Measurements from ENCODE around the gene PROK2.
A peak's percentile ranks its signal among the peaks of the same experiment; 100 is the strongest.

PROK2 gene, protein sequence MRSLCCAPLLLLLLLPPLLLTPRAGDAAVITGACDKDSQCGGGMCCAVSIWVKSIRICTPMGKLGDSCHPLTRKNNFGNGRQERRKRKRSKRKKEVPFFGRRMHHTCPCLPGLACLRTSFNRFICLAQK

DNA sequence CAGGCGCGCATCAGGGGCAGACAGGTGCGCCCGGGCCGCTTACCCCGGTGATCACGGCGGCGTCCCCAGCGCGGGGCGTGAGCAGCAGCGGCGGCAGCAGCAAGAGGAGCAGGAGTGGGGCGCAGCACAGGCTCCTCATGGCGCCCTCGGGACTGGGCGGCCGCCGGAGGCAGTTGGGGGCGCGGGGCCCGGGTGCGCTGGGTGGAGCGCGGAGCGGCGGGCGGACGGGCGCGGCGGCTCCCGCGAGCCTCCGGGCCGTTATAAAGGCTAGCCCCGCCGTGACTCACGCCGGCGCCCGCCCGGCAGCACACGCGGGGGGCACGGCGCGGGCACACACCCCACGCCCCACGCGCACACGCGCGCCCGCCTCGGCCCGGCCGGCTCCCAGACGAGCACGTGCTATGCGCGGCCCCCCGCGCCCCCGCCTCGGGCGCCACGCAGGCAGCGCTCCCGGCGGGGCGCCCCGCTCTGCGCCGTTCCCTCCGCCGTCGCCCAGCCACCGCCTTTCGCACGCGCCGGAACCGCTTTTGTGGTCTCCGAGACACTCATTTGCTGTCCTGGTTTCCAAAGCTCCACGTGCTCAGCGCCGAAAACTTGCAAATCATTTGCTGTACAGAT is at the start of gene PROK2:
TSS of gene PROK2 (minus strand) at position 235 of the 618 bp plus-strand sequence. CDS start at position 139, 96 bp downstream.
- peak; percentile 45 for DNase-seq

DNA sequence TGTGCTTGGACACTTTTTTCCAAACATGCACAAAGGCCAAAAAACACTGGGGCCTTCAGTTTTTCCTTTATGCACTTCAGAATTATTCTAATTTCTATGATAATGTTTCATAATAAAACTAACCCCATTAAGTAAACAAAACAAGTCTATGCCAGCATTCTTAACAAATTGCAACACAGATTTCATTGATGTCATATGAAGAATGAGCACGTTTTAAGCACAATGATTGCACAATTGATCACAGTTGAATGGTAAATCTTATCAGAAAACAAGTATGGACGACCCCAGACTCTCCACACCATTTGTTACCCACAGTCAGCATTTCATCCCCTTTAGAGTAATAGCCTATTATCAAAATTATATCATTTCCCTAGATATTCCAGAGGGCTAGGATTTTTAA is 46.7 kb upstream of the PROK2 start:
- no peak for DNase-seq

DNA sequence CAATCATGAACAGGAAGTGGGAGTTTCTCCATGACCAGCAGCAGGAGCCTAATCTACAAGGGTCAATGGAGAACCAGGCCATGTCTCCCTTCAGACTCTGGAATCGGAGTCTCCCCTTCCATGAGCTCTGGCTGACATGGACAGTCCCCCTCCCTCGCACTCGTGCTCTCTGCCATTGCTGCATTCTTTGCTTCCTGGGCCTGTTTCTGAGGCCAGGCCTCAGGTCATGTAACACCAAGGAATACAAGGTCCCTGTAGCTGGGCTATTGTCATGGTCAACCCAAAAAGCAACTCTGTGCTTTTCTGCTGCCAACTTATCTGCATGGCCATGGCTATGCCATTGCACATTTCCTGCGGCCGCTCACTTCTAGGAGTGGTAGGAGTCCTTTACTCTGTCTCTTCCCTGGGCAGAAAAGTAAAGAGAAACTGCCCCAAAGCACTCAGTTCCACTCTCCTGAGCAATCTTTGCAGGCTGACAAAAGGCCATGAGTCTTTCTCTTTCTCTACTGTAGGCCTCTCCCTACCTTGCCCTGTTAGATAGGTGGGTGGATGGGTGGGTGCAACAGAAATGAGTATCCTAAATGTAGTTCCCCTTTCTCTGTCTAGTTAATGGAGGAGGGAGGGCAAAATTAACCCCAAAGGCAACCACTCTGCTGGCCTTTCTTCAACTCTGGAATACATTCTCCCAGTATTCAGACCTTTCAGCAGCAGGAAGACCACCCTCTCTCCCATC is 40.8 kb upstream of the PROK2 start:
- DNase-seq = no peak

DNA sequence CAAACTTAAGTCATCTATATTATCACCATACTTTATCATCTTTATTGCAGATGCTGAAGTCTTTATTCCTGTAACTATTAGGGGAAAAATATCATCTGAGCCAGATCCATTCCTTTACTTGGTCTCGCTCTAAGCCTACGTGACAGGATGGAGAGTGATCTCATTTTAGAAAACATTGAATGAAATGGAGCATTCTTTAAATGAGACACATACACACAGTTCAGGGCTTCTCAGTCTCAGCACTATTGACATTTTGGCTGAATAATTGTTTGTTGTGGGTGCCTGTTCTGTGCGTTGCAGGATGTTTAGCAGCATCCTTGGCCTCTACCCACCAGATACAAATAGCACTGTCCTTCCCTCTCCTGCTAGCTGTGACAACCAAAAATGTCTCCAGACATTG is 36.2 kb upstream of the PROK2 start:
- no peak for DNase-seq

DNA sequence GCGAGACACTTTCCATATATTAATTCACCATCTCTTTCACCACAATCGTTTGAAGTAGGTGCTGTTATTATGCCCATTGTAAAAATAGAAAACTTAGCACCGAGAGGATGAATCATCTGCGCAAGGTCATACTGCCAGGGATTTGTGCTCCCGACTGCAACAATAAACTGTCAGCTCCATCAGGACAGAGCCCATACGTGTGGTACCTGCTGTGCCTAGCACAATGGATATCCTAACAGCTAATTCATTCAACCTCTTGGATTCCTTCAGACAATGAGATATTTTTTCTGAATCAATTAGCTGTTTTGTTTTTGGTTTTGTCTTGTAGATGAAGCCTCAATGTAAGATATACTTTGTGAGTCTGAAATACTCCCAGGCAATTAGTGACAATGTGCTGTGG is 32.3 kb upstream of the PROK2 start:
- no peak for DNase-seq

DNA sequence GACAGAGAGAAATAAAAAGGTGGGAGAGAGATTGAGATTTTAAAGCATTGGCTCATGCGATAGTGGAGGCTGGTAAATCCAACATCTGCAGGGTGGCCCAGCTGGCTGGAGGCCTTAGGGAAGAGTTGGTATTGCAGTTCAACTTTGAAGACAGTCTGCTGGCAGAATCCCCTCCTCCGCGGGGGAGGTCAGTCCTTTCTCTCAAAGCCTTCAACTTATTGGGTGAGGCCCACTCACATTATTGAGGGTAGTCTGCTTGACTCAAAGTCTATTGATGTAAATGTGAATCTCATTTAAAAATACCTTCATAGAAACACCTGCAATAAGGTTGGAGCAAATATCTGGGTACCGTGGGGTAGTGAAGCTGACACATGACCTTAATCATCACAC is 31.8 kb upstream of the PROK2 start:
- DNase-seq = no peak

DNA sequence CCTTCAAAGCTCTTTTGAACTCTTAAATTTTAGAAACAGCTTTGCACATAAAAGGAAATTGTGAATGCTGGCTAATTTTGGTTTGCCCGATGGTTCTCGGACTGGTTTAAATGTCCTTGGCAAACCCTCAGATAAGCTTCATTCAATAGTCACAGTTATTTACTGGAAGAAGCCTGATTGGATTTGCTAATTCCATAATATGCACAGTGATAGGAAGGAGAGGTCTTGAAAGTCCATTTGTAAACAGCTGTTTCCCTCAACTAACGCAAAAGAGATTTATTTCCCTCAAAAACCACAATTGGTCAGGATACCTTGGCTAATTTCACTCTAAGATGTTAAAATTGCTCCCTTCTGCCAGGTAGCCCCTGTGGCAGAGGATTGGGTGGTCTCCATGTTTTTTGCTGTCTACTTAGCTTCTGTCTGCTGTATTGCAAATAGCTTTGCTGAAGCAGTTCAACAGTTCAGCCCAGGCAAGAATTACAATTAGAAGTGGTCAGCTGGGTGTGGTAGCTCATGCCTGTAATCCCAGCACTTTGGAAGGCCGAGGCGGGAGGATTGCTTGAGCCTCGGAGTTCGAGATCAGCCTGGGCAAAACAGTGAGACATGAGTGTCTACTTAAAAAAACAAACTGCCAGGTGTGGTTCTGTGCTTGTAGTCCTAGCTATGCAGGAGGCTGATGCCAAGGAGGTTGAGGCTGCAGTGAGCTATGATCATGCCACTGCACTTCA is 30.6 kb upstream of the PROK2 start:
- DNase-seq = no peak

DNA sequence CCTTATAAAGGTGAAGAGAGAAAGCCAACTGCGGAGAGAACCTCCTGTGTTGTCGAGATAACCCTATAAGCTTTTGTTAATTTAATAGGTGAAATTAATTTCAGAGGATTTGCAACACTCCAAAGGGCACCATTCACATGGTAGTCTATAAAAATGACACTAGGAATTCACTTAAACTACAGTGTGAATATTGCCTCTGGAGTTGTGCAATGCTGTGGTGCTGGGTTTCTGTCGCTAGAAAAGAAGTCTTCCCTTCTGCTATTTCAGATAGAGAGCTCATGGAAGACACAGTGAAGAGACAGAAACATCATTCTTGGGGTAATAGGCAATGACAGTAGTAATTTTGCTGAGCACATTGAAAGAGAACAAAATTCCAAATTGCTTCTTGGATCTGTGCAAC is 28.8 kb upstream of the PROK2 start:
- no peak for DNase-seq

DNA sequence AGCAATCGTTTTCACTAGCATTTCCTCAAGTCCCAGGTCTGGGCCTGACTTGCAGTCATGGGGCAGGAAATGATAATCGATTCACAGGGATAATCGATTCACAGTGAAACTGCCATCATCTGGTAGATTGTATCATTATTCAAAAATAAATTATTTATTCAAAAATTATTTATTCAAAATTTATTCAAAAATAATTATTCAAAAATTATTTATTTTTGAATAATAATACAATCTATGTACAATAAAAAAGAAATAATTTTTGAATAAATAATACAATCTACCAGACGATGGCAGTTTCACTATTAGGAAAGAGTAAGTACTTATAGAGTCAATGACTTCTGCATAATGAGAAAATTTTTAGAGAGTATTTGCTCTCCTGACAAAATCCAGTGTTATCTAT is 28.1 kb upstream of the PROK2 start:
- no peak for DNase-seq

DNA sequence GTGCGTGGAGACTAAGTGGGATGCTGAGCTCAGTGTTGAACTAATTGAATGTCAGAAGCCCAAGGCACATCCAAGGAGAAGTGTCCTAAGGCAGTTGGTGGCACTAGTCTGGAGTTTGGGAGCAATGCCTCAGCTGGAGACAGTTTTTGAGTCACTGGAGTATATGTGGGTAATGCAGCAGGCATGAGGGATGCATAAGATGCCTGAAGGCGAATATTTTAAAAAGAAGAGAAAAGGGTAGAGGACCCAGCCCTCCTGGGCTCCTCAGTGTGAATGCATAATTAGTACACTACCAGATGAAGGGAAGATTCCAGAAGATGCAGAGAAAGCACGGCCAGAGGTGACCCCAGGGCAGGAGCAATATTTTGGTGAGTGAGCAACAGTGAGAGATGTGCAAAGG is 25.1 kb upstream of the PROK2 start:
- DNase-seq = no peak

DNA sequence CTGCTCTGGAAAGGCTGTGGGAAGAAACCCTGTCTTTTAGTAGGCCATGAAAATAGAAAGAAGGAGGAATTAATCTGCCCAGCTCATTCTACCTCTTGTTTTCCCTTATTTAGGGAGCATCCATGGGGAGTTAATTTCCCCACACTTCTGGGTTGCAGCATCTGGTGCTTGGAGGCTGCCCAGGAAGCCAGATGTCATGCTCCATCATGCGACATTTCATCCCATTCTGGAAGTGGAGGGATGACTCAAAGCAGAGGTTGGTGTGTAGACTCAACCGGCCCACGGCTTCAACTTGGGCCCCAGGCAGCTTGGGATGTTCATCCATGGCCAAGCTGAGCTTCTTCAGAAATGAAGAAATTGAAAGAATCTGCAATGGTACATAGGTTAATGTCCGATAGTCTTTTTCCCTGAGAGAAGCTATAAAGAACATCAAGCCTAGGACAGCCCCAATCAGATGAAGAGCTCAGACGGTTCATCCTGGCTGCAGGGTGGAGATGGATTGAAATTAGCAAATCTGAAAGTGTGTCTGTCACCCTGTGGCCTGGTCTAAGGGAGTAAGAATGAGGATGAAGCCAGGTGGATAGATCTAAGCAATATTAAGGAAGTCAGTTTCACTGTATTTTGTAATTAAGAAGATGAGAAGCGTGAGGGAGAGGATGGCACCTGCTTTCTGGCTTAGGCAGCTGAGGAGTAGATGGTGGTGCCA is 24.5 kb upstream of the PROK2 start:
- DNase-seq = no peak

DNA sequence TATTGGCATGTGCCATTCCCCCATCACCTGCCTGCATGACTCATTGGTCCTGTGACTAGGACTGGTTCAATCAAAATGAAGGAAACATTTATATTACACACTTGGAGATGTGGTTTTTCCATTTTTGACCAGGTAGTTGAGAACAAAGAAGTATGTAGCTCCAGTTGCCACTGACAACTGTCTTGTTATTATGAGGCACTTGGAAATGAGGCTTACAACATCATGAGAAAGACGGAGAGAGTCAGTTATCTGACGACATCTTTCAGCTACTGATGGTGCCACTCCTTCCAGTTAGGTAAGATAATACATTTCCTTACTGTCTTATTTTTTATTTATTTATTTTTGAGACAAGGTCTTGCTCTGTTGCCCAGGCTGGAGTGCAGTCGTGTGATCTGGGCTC is 21.8 kb upstream of the PROK2 start:
- no peak for DNase-seq

DNA sequence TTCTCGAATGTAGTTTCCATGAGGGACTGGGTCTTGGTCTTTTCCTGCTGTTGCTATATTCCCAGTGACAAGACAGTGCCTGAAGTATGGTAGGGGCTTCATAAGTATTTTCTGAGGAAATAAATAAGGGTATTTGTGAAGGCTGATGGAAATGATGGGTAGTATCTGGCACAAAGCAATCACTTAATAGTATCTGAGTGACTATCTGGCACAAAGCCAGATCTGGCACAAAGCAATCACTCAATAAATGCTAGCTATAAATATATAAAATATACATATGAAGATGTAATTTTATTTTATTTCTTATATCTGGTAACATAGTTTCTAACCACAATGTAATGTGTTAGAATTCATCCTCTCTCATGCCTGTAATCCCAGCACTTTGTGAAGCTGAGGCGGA is 20.7 kb upstream of the PROK2 start:
- DNase-seq = no peak

DNA sequence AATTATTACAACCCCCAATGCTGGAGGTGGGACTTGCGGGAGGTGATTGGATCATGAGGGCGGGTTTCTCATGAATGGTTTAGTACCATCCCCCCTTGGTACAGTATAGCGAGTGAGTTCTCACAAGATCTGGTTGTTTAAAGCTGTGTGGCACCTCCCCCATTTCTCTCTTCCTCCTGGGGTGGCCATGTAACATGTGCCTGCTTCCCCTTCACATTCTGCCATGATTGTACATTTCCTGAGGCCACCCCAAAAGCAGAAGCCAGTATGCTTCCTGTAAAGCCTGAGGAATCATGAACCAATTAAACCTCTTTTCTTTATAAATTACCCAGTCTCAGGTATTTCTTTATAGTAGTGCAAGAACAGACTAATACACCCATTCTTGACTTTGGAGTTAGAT is 20.3 kb upstream of the PROK2 start:
- DNase-seq = no peak

DNA sequence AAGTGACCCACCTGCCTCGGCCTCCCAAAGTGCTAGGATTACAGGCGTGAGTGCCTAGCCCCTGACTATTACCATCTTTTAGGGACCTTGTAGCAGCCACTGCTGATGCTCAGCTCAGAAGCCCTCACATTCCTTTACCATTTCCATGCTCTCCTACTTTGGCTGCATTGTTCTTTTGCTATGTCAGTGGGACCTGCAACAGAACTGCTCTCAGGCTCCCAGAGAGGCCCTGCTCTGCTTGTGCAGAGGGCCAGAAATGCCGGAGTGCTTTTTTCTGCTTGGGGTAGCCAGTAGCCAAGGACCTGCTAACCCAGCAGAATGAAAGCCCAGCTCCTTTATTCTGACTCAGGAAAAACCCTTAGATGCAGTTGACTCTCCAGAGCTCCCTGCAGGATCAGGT is 18.3 kb upstream of the PROK2 start:
- no peak for DNase-seq

DNA sequence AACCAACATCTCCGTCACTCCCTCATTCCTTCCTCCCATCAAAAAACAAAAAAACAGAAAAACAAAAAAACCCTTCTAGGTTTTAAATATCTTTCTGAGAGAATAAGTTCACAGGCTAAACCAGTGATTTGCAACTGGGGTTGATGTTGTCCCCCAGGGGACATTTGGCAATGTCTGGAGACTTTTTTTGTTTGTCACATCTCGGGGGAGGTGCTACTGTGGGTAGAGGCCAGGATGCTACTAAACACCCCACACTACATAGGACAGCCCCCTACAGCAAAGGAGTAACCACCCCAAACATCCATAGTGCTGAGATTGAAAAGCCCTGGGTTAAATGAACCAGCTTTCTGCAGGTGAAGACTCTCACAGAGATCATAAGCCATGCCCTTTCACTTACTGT is 17.0 kb upstream of the PROK2 start:
- DNase-seq = no peak

DNA sequence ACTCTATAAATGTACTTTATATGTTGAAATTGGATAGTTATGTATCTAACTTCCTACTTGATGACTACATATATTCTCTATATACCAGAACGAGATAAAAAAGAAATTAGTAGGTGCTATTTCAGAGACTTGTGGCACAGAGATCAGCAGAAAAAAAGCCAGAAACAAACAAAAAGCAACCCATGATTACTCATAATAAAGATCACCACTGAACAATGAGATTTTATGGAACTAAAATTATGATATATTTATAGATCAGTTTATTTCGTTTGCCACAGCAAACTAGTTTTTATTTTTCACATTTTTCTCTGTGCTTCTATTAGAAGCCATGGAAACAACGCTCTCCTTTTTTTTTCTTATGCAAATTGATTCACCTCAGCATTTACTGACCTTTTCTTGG is 15.1 kb upstream of the PROK2 start:
- DNase-seq = no peak

DNA sequence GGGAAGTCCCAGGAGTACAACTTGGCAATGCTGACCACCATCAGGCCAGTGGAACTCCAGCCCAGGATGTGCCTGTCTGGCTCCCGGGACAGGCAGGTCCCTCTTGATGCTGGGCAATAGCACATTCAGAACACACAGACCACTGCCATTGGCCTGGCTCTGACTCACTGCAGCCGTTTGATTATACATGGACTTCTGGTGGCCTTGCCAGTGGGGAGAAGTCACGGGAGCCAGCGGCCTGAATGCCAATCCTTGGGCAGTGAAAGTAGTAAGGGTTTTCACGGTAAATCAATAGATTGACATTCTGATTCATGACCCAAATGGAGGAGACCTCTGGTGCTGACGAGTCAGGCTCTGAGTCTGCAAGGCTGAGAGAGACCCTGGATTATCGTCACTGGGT is 12.5 kb upstream of the PROK2 start:
- no peak for DNase-seq

DNA sequence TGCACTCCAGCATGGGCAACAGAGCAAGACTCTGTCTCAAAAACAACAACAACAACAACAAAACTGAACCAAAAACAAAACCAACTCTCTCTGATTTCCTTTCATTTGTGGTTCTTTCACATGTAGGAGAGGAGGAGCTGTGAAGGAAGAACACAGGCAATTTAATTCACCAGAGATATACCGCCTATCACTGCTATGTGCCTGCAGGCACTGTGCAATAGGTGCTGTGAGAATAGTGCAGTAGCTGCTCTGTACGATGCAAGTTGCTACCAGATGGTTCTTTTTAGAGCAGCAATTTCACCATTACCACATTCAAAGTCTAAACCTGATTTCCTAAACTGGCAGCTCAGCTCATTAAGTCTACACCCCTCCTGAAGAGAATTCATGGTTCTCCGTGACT is 11.3 kb upstream of the PROK2 start:
- no peak for DNase-seq

DNA sequence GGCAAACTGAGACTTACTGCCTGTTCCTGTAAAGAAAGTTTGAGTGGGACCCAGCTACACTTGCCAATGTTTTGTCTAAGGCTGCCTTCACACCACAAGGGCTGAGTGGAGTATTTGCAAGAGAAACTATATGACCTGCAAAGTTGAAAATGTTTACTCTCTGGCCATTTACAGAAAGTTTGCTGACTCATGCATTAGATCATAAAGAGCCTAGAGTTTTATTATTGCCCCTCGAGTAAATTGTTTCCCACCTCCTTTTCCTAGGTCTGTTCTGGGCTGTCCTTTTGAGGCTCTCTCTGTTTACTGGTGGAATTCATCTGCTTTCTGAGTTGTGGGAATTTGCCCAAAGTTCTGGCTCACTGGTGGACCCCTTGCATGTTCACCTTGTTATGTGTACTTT is 6.7 kb upstream of the PROK2 start:
- no peak for DNase-seq

DNA sequence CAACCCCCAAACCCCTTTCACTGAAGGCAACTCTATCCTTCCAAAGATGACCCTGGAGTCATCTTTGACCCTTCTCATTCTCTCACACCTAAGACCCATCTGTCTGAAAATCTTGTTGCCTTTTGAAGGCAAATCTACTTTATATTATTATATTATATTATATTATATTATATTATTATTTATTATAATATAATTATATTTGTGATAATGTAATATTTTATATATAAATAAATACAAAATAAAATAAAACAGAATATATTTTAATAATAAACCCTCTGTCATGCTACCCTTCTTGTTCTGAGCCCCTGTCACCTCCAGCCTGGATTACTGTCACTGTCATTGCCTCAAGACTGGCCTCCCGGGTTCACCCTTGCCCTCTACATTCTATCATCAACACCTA is 5.0 kb upstream of the PROK2 start:
- no peak for DNase-seq

DNA sequence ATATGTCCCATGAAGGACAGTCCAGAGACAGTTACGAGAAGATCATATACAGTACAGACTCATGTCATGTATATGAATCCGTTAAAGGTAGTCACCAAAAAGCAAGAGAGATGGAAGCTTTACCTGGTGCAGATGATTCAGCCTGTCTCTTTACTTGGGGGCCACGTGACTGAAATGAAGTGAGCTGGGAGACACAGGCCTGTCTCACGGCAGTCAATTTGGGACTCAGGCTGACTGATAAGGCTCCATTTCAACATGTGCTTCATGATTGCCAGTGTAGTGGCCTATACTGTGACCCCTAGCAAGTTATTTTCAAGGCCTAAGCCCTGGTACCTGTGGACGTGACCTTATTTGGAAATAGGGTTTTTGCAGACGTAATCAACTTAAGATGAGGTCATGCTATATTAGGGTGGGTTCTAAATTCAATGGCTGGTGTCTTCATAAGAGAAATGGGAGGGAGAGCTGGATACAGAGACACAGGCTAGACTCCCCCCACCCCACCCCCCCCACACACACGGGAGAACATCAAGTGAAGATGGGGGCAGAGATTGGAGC is 3.0 kb upstream of the PROK2 start:
- DNase-seq = no peak

DNA sequence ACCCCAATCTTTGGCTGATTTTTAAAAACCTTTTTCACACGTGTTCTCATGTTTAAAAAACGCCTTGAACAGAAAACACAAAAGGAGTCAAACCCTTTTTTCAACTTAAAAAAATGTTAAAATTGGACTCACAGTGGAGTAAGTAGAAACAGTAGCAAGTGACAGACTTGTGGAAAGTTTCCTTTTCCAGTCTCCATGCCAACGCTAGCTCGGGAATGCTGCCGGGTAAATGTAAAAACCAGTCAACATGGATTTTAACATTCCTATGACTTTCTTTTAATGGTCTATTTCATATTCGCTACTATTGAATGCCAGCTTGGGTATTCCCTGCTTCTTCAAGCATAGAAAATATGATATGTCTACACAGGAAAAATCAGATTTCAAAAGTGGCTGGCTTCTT is 1.6 kb upstream of the PROK2 start:
- DNase-seq = no peak
